Endothelial cell of hepatic sinusoid (primary cell): ENCODE measurements around the gene TBCD.
"Not testable (repeated sequence)": the region's sequence is repeated elsewhere in the genome, so short reads cannot be mapped to it uniquely, and the experiment has no call there.

ENCODE experiments used
- in situ Hi-C: cut with HindIII; loops from 2 replicates; pipeline ENCODE4 v1.10.0; 2017; ENCODE audit warnings: low sequenced_read_pairs

Gene TBCD

DNA sequence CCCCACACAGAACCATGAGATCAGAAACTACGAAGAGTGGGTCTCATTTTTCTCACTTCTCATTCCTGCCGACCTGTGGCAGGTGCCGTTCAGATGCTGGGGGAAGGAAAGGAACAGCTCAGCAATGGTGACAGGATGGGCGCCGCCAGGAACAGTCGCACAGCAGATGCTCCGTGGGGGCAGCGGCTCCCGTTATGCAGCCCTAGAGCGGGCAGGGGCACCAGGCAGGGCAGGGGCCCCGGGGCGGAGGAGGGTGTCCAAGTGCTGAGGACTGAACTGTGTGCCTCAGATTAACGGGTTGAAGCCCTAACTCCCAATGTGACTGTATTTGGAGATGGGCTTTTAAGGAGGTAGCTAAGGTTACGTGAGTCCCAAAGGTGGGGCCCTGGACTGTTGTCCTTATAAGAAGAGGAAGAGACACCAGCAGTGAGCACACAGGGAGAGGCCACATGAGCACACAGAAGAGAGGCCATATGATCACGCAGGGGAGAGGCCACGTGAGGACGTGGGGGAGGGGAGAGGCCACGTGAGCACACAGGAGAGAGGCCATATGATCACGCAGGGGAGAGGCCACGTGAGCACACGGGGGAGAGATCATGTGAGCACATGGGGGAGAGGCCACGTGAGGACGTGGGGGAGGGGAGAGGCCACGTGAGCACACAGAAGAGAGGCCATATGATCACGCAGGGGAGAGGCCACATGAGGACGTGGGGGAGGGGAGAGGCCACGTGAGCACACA lies 231.8 kb downstream of the TBCD start:
- in situ Hi-C loops = no loop called here

DNA sequence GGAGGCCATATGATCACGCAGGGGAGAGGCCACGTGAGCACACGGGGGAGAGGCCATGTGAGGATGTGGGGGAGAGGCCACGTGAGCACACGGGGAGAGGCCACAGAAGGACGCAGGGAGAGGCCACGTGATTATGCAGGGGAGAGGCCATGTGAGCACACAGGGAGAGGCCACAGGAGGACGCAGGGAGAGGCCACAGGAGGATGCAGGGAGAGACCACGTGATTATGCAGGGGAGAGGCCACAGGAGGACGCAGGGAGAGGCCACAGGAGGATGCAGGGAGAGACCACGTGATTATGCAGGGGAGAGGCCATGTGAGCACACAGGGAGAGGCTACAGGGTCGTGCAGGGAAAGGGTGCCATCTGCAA lies 232.4 kb downstream of the TBCD start:
- in situ Hi-C loops = not testable (repeated sequence)

DNA sequence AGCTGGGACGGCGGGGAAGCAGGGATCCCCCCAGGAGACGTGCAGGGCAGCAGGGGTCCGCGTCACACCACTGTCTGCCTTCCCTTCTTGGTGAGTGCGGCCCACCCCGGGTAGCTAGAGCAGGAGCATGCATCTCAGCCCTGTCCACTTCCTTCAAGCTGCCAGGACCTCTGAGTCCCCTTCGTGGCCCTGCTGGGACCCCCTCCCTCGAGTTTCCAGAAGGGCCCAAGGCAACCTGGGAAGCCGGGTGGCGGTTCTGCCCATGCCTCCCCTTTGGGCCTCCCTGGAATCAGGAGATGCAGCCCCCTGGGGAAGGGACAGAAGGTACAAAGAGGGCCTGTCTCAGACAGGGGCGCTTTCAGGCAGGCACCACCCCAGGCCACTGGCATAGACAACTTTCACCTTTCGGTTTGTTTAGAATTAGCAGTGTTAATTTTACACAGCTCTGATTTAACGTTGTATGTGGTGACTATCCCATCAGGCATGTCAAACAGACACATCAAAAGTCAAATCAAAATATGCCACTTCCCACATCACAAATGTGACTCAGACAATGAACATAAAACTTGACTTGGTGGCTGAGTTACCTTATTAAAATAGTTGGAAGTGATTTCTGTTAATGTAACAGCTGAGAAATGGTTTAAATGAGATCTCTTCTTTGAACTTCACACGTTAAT lies 233.0 kb downstream of the TBCD start:
- in situ Hi-C loops = no loop called here

DNA sequence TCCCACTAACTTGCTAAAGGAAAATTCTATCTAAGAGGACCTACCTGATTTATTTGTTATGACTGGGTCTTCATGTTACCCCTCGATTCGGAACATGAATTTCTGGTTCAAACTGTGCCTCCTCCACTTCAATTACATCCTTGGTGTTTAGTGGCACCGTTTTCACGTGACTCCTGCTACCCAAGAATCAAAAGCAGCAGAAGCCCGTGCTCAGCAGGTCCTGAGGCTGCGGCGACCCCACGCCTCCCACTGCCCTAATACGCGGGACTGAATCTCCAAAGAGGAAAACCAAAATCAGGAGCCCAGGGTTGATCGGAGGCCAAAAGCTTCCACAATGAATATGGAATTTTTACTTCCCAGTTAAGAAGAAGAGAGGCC lies 233.6 kb downstream of the TBCD start:
- in situ Hi-C loops = no loop called here

DNA sequence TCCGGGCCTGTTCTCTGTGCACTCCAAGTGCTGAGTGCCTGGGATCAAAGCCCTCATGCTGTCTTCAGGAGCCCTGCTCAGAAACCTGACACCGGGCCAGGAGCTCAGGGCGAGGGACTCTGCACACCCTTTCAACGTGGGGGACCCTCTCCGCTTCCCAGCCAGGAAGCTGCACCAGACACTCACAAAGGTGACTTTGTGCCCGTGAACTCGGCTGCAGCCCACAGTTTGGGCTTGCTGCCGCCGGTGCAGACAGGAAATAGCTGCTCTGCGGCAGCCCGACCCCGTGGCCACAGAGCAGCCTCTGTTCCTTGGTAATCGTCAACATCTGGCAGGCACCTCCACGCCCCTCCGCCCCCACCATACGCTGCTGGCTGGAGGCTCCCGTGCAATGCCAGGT lies 234.1 kb downstream of the TBCD start:
- in situ Hi-C loops = no loop called here

DNA sequence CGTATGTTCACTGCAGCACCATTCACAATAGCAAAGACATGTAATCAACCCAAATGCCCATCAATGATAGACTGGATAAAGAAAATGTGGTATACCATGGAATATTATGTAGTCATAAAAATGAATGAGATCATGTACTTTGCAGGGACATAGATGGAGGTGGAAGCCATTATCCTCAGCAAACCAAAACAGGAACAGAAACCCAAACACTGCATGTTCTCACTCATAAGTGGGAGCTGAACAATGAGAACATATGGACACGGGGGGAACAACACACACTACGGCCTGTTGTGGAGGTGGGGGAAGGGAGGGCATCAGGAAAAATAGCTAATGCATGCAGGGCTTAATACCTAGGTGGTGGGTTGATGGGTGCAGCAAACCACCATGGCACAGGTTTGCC lies 237.2 kb downstream of the TBCD start:
- in situ Hi-C loops = not testable (repeated sequence)

DNA sequence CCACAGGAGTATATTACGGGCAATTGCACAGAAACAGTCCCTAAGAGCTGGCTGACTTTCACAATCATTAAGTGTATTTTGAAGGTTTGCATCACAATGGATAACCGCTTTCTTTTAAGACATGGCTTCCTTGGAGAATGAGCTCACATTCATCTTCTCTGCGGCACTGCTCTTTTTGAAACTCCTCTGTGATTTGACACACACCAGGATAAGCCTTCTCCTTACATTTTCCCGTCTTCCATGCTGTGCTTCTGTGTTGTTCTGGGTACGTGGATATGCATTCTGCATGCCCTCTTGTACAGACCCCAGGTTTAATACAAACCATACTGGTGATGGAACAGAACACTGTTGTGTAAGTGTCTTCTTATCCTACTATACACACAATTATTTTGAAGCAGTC lies 238.0 kb downstream of the TBCD start:
- in situ Hi-C loops = no loop called here

DNA sequence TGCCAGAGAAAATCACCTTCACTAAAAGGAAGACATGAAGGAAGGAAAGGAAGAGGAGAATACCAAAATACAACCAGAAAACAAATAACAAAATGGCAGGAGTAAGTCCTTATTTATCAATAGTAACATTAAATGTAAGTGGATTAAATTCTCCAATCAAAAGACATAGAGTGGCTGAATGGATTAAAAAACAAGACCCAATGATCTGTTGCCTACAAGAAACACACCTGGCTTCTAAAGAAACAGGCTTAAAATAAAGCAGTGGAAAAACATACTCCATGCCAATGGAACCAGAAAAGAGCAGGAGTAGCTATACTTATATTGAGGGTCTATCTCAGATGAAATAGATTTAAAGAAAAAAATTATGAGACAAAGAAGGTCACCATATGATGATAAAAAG lies 241.1 kb downstream of the TBCD start:
- in situ Hi-C loops = no loop called here
